ENCODE results near the gene FGF9. TPM values are rescaled to one million over a fixed set of nuclear protein-coding genes. Genes with fewer than 3 reads are reported as not detected.

Gene FGF9
- total RNA-seq, 3 donors from 2014 or later (not counting 1 experiment from before 2014, with no cell fraction given): 0.28 to 1.2 (median 0.80) TPM

DNA sequence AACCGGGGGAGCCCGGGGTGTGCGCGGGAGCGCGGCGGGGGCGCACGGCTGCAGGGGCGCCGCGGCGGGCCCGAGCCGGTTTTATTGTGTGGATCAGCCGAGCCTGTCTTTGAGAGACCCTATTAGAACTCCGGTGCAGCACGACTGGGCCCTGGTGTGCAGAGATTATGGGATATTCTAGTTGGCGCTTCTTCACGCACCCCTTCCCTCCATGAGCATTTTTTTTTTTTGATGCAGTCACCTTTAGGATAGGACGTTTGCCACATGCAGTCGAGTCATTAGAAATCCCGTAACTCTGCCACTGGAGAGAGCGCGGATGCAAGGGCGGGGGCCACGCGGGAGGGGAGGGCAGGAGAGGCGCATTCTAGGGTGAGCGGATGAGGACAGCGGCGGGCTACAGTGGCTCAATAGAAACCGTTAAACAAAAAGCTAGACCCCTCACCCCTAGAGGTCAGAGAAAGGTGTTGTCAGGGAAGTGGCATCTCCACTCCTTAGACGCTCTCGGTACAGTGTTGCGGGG is 3.7 kb downstream of the FGF9 start:
- WGBS (ENCODE audit: insufficient coverage): 3% methylated on average over 29 of the region's 36 CpGs
- peaks cover 31% of the 10 kb centered on the region for H3K27me3 ChIP-seq (ENCODE audit: control insufficient read depth, insufficient read depth, low read length)
- peak overlapping the region; percentile 28 for H3K4me3 ChIP-seq (ENCODE audit: low read length)
- TF ChIP-seq, protein P1, sequence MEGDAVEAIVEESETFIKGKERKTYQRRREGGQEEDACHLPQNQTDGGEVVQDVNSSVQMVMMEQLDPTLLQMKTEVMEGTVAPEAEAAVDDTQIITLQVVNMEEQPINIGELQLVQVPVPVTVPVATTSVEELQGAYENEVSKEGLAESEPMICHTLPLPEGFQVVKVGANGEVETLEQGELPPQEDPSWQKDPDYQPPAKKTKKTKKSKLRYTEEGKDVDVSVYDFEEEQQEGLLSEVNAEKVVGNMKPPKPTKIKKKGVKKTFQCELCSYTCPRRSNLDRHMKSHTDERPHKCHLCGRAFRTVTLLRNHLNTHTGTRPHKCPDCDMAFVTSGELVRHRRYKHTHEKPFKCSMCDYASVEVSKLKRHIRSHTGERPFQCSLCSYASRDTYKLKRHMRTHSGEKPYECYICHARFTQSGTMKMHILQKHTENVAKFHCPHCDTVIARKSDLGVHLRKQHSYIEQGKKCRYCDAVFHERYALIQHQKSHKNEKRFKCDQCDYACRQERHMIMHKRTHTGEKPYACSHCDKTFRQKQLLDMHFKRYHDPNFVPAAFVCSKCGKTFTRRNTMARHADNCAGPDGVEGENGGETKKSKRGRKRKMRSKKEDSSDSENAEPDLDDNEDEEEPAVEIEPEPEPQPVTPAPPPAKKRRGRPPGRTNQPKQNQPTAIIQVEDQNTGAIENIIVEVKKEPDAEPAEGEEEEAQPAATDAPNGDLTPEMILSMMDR (IDR thresholded peaks at IDR 0.05): no peak
- no peaks in the 10 kb centered on the region for H3K9me3 ChIP-seq (ENCODE audit: control insufficient read depth, insufficient read depth, low read length)
- intact Hi-C loops (cut with micrococcal nuclease): no loop called here
- peak overlapping the region; percentile 85 for H3K4me3 Mint-ChIP-seq
- peaks cover 35 to 36% of the 10 kb centered on the region in 2 donors for H3K27me3 Mint-ChIP-seq (ENCODE audit: low read depth in 2 of 2)
- H3K36me3 Mint-ChIP-seq: no peaks in the 10 kb centered on the region
- ATAC-seq (no peak), DNase-seq (peak in 1 of 2 donors; percentile 43)
- H3K4me1 Mint-ChIP-seq: peaks cover 36 to 45% of the 10 kb centered on the region in 2 donors
- H3K27ac Mint-ChIP-seq: no peak overlapping the region
- peaks cover 44% of the 10 kb centered on the region for H3K4me1 ChIP-seq (ENCODE audit: control insufficient read depth, insufficient read depth, low read length)
- no peak overlapping the region for H3K27ac ChIP-seq (ENCODE audit: low read length)
- no peaks in the 10 kb centered on the region for H3K9me3 Mint-ChIP-seq
- no peaks in the 10 kb centered on the region for H3K36me3 ChIP-seq (ENCODE audit: control insufficient read depth, insufficient read depth, low read length)

DNA sequence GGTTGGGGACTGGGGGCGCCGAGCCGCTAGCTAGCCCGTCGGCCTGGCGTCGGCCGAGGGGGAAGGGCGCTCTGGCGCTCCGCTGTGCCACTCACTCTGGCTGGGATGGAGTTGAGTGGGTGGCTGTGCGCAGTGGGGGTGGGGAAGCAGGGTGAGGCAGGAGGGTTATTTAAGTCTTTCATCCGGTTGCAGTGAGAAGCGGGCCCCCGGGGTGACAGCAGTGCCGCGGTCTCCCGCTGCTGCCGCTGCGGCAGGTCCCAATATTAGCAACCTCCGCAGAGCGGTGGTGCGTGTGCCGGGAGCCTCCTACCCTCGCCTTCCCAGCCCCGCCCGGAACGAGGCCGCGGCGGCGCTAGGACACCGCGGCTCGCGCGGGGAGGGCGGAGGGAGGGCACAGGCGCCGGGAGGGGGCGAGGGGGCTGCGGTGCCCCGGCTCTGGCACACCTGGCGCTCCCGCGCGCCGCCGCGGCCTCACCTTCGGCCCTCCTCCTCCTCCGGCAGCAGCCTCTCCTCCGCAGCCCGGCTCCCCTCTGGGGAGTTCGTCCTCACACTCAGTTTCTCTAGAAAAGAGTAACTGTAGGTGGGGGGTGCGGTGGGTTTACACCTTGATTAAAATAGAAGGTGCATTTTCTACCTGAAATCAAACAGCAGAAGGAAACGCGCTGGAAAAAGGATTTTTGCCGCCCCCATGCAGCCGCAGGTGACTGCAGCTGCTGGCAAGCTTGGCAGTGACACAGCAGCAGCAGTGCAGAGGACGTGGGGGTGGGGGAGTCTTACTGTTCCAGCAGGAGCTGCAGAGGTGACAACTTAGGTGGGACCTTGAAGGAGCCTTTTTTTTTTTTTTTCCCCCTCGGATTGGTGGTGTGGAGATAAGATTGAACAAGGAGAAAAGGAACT is 4.5 kb downstream of the FGF9 start:
- Mint-ChIP-seq H3K9me3 (no peaks in the 10 kb centered on the region), H3K27ac (no peak overlapping the region)

GRCh38 chr13:21676611-21677021 is 5.7 kb downstream of the FGF9 start:
- DNase-seq (peak in 1 of 2 donors; percentile 37), ATAC-seq (no peak)
- Mint-ChIP-seq H3K4me3 (peak overlapping the region; percentile 75), H3K9me3 (no peaks in the 10 kb centered on the region), H3K27me3 (ENCODE audit: low read depth in 2 of 2) (peaks cover 35 to 38% of the 10 kb centered on the region in 2 donors), H3K36me3 (no peaks in the 10 kb centered on the region), H3K27ac (no peak overlapping the region), H3K4me1 (peaks cover 19 to 28% of the 10 kb centered on the region in 2 donors)
- peaks cover 28% of the 10 kb centered on the region for H3K27me3 ChIP-seq (ENCODE audit: control insufficient read depth, insufficient read depth, low read length)
- H3K27ac ChIP-seq (ENCODE audit: low read length): no peak overlapping the region
- intact Hi-C loops (cut with micrococcal nuclease): no loop called here
- no peak overlapping the region for H3K4me3 ChIP-seq (ENCODE audit: low read length)
- H3K9me3 ChIP-seq (ENCODE audit: control insufficient read depth, insufficient read depth, low read length): no peaks in the 10 kb centered on the region
- no peaks in the 10 kb centered on the region for H3K36me3 ChIP-seq (ENCODE audit: control insufficient read depth, insufficient read depth, low read length)
- WGBS (ENCODE audit: insufficient coverage): 51% methylated on average over 6 of the region's 6 CpGs
- TF ChIP-seq, protein P1 (IDR thresholded peaks at IDR 0.05): no peak
- H3K4me1 ChIP-seq (ENCODE audit: control insufficient read depth, insufficient read depth, low read length): peaks cover 36% of the 10 kb centered on the region

More for the DNA sequence above, 4.5 kb downstream of the FGF9 start:
- Histone ChIP-seq H3K27ac (ENCODE audit: low read length) (no peak overlapping the region), H3K36me3 (ENCODE audit: control insufficient read depth, insufficient read depth, low read length) (no peaks in the 10 kb centered on the region), H3K4me3 (ENCODE audit: low read length) (peak overlapping the region; percentile 28), H3K27me3 (ENCODE audit: control insufficient read depth, insufficient read depth, low read length) (peaks cover 30% of the 10 kb centered on the region), H3K9me3 (ENCODE audit: control insufficient read depth, insufficient read depth, low read length) (no peaks in the 10 kb centered on the region), H3K4me1 (ENCODE audit: control insufficient read depth, insufficient read depth, low read length) (peaks cover 42% of the 10 kb centered on the region)
- intact Hi-C loops (cut with micrococcal nuclease): no loop called here
- 1% methylated on average over 62 of the region's 62 CpGs for WGBS (ENCODE audit: insufficient coverage)
- H3K27me3 Mint-ChIP-seq (ENCODE audit: low read depth in 2 of 2): peaks cover 35 to 38% of the 10 kb centered on the region in 2 donors
- DNase-seq (peak; percentile 32 to 64), ATAC-seq (peak in 1 of 3 donors; percentile 9)
- peaks cover 31 to 41% of the 10 kb centered on the region in 2 donors for H3K4me1 Mint-ChIP-seq
- TF ChIP-seq, protein P1 (IDR thresholded peaks at IDR 0.05): no peak
- H3K36me3 Mint-ChIP-seq: no peaks in the 10 kb centered on the region
- peak overlapping the region; percentile 85 for H3K4me3 Mint-ChIP-seq
